ENCODE data around the gene SIK3.

DNA sequence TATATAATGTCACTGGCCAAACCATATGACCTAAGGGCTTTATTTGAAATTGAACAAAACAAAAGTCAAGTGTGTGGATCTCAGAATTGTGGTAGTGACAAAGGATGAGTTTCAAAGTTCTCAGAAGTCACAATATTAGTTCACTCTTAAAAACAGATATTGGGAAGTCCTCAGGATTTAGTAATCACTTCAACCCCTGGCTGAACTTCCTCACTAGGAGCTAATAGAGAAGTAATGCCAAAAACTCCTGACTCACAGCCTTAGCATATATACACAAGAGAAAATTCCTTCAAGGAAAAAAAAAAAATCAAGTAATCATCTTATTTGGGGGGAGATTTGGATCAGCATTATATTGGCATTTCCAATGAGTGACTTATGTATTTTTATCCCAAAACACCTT is 185.2 kb downstream of the SIK3 start:
- TF ChIP-seq, protein P1, sequence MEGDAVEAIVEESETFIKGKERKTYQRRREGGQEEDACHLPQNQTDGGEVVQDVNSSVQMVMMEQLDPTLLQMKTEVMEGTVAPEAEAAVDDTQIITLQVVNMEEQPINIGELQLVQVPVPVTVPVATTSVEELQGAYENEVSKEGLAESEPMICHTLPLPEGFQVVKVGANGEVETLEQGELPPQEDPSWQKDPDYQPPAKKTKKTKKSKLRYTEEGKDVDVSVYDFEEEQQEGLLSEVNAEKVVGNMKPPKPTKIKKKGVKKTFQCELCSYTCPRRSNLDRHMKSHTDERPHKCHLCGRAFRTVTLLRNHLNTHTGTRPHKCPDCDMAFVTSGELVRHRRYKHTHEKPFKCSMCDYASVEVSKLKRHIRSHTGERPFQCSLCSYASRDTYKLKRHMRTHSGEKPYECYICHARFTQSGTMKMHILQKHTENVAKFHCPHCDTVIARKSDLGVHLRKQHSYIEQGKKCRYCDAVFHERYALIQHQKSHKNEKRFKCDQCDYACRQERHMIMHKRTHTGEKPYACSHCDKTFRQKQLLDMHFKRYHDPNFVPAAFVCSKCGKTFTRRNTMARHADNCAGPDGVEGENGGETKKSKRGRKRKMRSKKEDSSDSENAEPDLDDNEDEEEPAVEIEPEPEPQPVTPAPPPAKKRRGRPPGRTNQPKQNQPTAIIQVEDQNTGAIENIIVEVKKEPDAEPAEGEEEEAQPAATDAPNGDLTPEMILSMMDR (IDR thresholded peaks at IDR 0.05): no peak
- TF ChIP-seq POLR2A (IDR thresholded peaks at IDR 0.05): no peak
